ENCODE data around the gene CEL. TPM values are rescaled to one million over a fixed set of nuclear protein-coding genes. Genes with fewer than 3 reads are reported as not detected.
"Not testable (repeated sequence)": the region's sequence is repeated elsewhere in the genome, so short reads cannot be mapped to it uniquely, and the experiment has no call there.

Gene CEL
- total RNA-seq, 1 donor from 2014 or later: 3.5 TPM

- H3K27me3 Mint-ChIP-seq (ENCODE audit: low read depth): no peaks in the 10 kb centered on the region
- H3K36me3 Mint-ChIP-seq (ENCODE audit: low read depth): no peaks in the 10 kb centered on the region
- peaks cover 22% of the 10 kb centered on the region for H3K4me1 Mint-ChIP-seq
- no peak overlapping the region for H3K4me3 Mint-ChIP-seq
- no peak for TF ChIP-seq CTCF (conservative IDR thresholded peaks at IDR 0.05)
- H3K9me3 Mint-ChIP-seq: no peaks in the 10 kb centered on the region
- DNase-seq (ENCODE audit: low read depth, low spot score): no peak
- no peak overlapping the region for H3K27ac Mint-ChIP-seq (ENCODE audit: unreplicated experiment)
These were observed 2.2 kb upstream of the CEL start for GRCh38 chr9:133059623-133060022.

- peaks cover 22% of the 10 kb centered on the region for H3K4me1 Mint-ChIP-seq
- H3K4me3 Mint-ChIP-seq: peak overlapping the region; percentile 17
- no peak for DNase-seq (ENCODE audit: low read depth, low spot score)
- no peaks in the 10 kb centered on the region for H3K9me3 Mint-ChIP-seq
- TF ChIP-seq CTCF (conservative IDR thresholded peaks at IDR 0.05): peak; percentile 24
- H3K27ac Mint-ChIP-seq (ENCODE audit: unreplicated experiment): peak overlapping the region; percentile 79
- no peaks in the 10 kb centered on the region for H3K27me3 Mint-ChIP-seq (ENCODE audit: low read depth)
- no peaks in the 10 kb centered on the region for H3K36me3 Mint-ChIP-seq (ENCODE audit: low read depth)
These were observed 1.4 kb upstream of the CEL start for GRCh38 chr9:133060417-133060841.

DNA sequence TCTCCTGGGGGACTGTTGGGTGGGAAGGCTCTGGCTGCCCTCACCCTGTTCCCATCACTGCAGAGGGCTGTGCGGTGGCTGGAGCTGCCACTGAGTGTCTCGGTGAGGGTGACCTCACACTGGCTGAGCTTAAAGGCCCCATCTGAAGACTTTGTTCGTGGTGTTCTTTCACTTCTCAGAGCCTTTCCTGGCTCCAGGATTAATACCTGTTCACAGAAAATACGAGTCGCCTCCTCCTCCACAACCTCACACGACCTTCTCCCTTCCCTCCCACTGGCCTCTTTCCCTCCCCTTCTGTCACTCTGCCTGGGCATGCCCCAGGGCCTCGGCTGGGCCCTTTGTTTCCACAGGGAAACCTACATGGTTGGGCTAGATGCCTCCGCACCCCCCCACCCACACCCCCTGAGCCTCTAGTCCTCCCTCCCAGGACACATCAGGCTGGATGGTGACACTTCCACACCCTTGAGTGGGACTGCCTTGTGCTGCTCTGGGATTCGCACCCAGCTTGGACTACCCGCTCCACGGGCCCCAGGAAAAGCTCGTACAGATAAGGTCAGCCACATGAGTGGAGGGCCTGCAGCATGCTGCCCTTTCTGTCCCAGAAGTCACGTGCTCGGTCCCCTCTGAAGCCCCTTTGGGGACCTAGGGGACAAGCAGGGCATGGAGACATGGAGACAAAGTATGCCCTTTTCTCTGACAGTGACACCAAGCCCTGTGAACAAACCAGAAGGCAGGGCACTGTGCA is 590 bp upstream of the CEL start:
- H3K4me3 Mint-ChIP-seq; DNase-seq (ENCODE audit: low read depth, low spot score); H3K9me3 Mint-ChIP-seq: not testable (repeated sequence)

DNA sequence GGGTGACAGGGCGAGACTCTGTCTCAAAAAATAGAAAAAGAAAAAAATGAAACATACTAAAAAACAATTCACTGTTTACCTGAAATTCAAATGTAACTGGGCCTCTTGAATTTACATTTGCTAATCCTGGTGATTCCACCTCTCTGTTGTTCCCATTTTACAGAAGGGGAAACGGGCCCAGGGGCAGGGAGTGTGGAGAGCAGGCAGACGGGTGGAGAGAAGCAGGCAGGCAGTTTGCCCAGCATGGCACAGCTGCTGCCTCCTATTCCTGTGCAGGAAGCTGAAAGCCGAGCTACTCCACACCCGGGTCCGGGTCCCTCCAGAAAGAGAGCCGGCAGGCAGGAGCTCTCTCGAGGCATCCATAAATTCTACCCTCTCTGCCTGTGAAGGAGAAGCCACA is 788 bp downstream of the CEL start:
- peaks cover 22% of the 10 kb centered on the region for H3K4me1 Mint-ChIP-seq
- not testable (repeated sequence) for H3K27me3 Mint-ChIP-seq (ENCODE audit: low read depth); H3K9me3 Mint-ChIP-seq; H3K36me3 Mint-ChIP-seq (ENCODE audit: low read depth); H3K4me3 Mint-ChIP-seq; H3K27ac Mint-ChIP-seq (ENCODE audit: unreplicated experiment); DNase-seq (ENCODE audit: low read depth, low spot score)

More for the DNA sequence above, 590 bp upstream of the CEL start:
- Mint-ChIP-seq H3K27ac (ENCODE audit: unreplicated experiment) (peak overlapping the region; percentile 78), H3K4me1 (peaks cover 22% of the 10 kb centered on the region)
- not testable (repeated sequence) for H3K27me3 Mint-ChIP-seq (ENCODE audit: low read depth); H3K36me3 Mint-ChIP-seq (ENCODE audit: low read depth)

DNA sequence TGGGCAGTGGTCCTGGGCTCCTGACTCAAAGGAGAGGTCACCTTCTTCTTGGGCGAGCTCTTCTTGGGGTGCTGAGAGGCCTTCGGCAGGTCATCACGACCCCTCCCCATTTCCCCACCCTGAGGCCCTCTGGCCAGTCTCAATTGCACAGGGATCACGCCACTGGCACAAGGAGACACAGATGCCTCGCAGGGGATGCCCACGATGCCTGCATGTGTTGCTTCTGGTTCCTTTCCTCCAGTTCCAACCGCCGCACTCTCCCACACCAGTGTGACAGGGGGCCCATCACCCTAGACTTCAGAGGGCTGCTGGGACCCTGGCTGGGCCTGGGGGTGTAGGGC is 1.3 kb downstream of the CEL start:
- no peak for TF ChIP-seq CTCF (conservative IDR thresholded peaks at IDR 0.05)
- Mint-ChIP-seq H3K27ac (ENCODE audit: unreplicated experiment) (no peak overlapping the region), H3K27me3 (ENCODE audit: low read depth) (no peaks in the 10 kb centered on the region), H3K4me1 (peaks cover 22% of the 10 kb centered on the region), H3K9me3 (no peaks in the 10 kb centered on the region), H3K36me3 (ENCODE audit: low read depth) (no peaks in the 10 kb centered on the region), H3K4me3 (no peak overlapping the region)
- no peak for DNase-seq (ENCODE audit: low read depth, low spot score)

DNA sequence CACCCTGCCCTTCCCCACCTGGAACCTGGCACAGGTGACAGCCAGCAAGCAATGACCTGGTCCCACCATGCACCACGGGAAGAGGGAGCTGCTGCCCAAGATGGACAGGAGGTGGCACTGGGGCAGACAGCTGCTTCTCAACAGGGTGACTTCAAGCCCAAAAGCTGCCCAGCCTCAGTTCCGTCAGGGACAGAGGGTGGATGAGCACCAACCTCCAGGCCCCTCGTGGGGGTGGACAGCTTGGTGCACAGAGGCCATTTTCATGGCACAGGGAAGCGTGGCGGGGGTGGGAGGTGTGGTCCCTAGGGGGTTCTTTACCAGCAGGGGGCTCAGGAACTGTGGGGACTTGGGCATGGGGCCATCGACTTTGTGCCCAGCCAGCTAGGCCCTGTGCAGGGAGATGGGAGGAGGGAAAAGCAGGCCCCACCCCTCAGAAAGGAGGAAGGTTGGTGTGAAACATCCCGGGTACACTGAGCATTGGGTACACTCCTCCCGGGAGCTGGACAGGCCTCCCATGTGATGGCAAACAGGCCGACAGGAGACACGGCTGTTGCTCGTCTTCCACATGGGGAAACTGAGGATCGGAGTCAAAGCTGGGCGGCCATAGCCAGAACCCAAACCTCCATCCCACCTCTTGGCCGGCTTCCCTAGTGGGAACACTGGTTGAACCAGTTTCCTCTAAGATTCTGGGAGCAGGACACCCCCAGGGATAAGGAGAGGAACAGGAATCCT is 1.9 kb downstream of the CEL start:
- Mint-ChIP-seq H3K36me3 (ENCODE audit: low read depth) (no peaks in the 10 kb centered on the region), H3K27ac (ENCODE audit: unreplicated experiment) (no peak overlapping the region), H3K4me3 (no peak overlapping the region), H3K4me1 (peaks cover 22% of the 10 kb centered on the region), H3K27me3 (ENCODE audit: low read depth) (no peaks in the 10 kb centered on the region), H3K9me3 (no peaks in the 10 kb centered on the region)
- no peak for TF ChIP-seq CTCF (conservative IDR thresholded peaks at IDR 0.05)
- no peak for DNase-seq (ENCODE audit: low read depth, low spot score)

Measured in neural crest cell (in vitro differentiated cells).